ENCODE data around the gene CALN1.

- TF ChIP-seq CTCF (IDR thresholded peaks at IDR 0.05) = no peak
- no peak for TF ChIP-seq POLR2AphosphoS5 (IDR thresholded peaks at IDR 0.05)
- TF ChIP-seq POLR2A (IDR thresholded peaks at IDR 0.05) = no peak
- TF ChIP-seq EP300 (IDR thresholded peaks at IDR 0.05) = no peak
Observed at GRCh38 chr7:72403458-72404076, 8.6 kb downstream of the CALN1 start.
